Astrocyte (in vitro differentiated cells and primary cell): Measurements from ENCODE around the gene PGA4. TPM values are rescaled to one million over a fixed set of nuclear protein-coding genes. Genes with fewer than 3 reads are reported as not detected.
"Not testable (repeated sequence)": the region's sequence is repeated elsewhere in the genome, so short reads cannot be mapped to it uniquely, and the experiment has no call there.

ENCODE experiments used
- DNase-seq: peaks from one replicate; pipeline ENCODE4 v3.0.0-alpha.2; 2010; ENCODE audit warnings: low read depth
- FAIRE-seq: peaks from 2 replicates; lab custom pipeline; 2011; peaks lifted over from hg19 to GRCh38; lab: Jason Lieb, UNC
- H2AFZ ChIP-seq: 2 replicates; pipeline ENCODE4 v1.6.0; 2012; ENCODE audit warnings: low read depth, low read length, inconsistent platforms
- H3K27ac ChIP-seq: 2 replicates; pipeline ENCODE4 v1.5.1; 2011; ENCODE audit warnings: low read depth, low read length, inconsistent platforms
- H3K27me3 ChIP-seq: 2 replicates; pipeline ENCODE4 v1.6.0; 2011; ENCODE audit warnings: low read length, inconsistent platforms; ENCODE audit not compliant: insufficient read depth
- H3K36me3 ChIP-seq: 2 replicates; pipeline ENCODE4 v1.5.1; 2011; ENCODE audit warnings: low read length, inconsistent platforms; ENCODE audit not compliant: insufficient read depth
- H3K4me1 ChIP-seq: 2 replicates; pipeline ENCODE4 v1.5.1; 2011; ENCODE audit warnings: low read length, inconsistent platforms; ENCODE audit not compliant: insufficient read depth
- H3K4me2 ChIP-seq: 2 replicates; pipeline ENCODE4 v1.6.0; 2012; ENCODE audit warnings: low read length, inconsistent platforms
- H3K4me3 ChIP-seq: 2 replicates; pipeline ENCODE4 v1.5.1; 2011; ENCODE audit warnings: low read depth, mild to moderate bottlenecking, low read length, inconsistent platforms; ENCODE audit not compliant: insufficient read depth
- H3K79me2 ChIP-seq: 2 replicates; pipeline ENCODE4 v1.6.0; 2012; ENCODE audit warnings: mild to moderate bottlenecking, low read length, inconsistent platforms; ENCODE audit not compliant: insufficient read depth
- H3K9ac ChIP-seq: 2 replicates; pipeline ENCODE4 v1.6.0; 2012; ENCODE audit warnings: mild to moderate bottlenecking, low read length, inconsistent platforms
- H3K9me3 ChIP-seq: 2 replicates; pipeline ENCODE4 v1.5.1; 2012; ENCODE audit warnings: low read depth, mild to moderate bottlenecking, low read length, inconsistent platforms; ENCODE audit not compliant: insufficient read depth
- H4K20me1 ChIP-seq: 2 replicates; pipeline ENCODE4 v1.6.0; 2012; ENCODE audit warnings: low read length, inconsistent platforms; ENCODE audit not compliant: insufficient read depth
- H3K27ac Mint-ChIP-seq: one replicate; pipeline ENCODE4 v1.8.0; 2021; ENCODE audit warnings: mild to moderate bottlenecking, mixed read lengths; ENCODE audit not compliant: unreplicated experiment
- H3K27me3 Mint-ChIP-seq: one replicate; pipeline ENCODE4 v1.8.0; 2021; ENCODE audit warnings: low read depth, mixed read lengths; ENCODE audit not compliant: unreplicated experiment
- H3K36me3 Mint-ChIP-seq: one replicate; pipeline ENCODE4 v1.8.0; 2021; ENCODE audit warnings: low read depth, mixed read lengths; ENCODE audit not compliant: unreplicated experiment
- H3K4me1 Mint-ChIP-seq: one replicate; pipeline ENCODE4 v1.8.0; 2021; ENCODE audit warnings: low read depth, mixed read lengths; ENCODE audit not compliant: unreplicated experiment
- H3K4me3 Mint-ChIP-seq: one replicate; pipeline ENCODE4 v1.8.0; 2021; ENCODE audit warnings: mild to moderate bottlenecking, moderate library complexity, mixed read lengths; ENCODE audit not compliant: unreplicated experiment
- H3K9me3 Mint-ChIP-seq: one replicate; pipeline ENCODE4 v1.8.0; 2021; ENCODE audit warnings: mild to moderate bottlenecking, mixed read lengths; ENCODE audit not compliant: unreplicated experiment
- CTCF ChIP-seq: IDR thresholded peaks from 2 replicates; pipeline ENCODE4 v1.5.1; 2011; ENCODE audit warnings: low read depth, mild to moderate bottlenecking, inconsistent platforms, low read length, moderate library complexity; ENCODE audit not compliant: insufficient read depth
- EZH2 ChIP-seq: IDR thresholded peaks from 2 replicates; pipeline ENCODE4 v1.6.1; 2012; ENCODE audit warnings: mild to moderate bottlenecking, low read length, inconsistent platforms; ENCODE audit not compliant: insufficient read depth
- total RNA-seq: library from RNA; stranded (reverse); gene quantifications from 2 replicates; pipeline ENCODE4 v1.2.1, GENCODE V29; 2021

Gene PGA4
- total RNA-seq, 1 donor from 2014 or later: 0.86 TPM

- Mint-ChIP-seq H3K4me3 (no peak overlapping the region), H3K36me3 (peaks cover 1% of the 10 kb centered on the region), H3K4me1 (no peaks in the 10 kb centered on the region), H3K9me3 (peaks cover 11% of the 10 kb centered on the region), H3K27ac (no peak overlapping the region), H3K27me3 (peaks cover 45% of the 10 kb centered on the region)
- Histone ChIP-seq H3K79me2 (no peaks in the 10 kb centered on the region), H3K4me3 (no peak overlapping the region), H3K27ac (no peak overlapping the region), H3K9ac (no peak overlapping the region), H3K36me3 (no peaks in the 10 kb centered on the region), H3K4me1 (no peaks in the 10 kb centered on the region), H4K20me1 (no peaks in the 10 kb centered on the region), H3K27me3 (peaks cover 29% of the 10 kb centered on the region), H3K4me2 (no peak overlapping the region), H3K9me3 (no peaks in the 10 kb centered on the region), H2AFZ (no peak overlapping the region)
- FAIRE-seq: no peak
- no peak for TF ChIP-seq EZH2
- no peak for TF ChIP-seq CTCF
- no peak for DNase-seq
These were observed 45.7 kb upstream of the PGA4 start for GRCh38 chr11:61176446-61176845.

GRCh38 chr11:61180205-61180604 is 41.9 kb upstream of the PGA4 start:
- peaks cover 15% of the 10 kb centered on the region for H3K27me3 Mint-ChIP-seq
- not testable (repeated sequence) for H3K79me2 ChIP-seq, H3K27ac Mint-ChIP-seq, FAIRE-seq, H3K4me3 ChIP-seq, H3K4me1 Mint-ChIP-seq, H3K4me1 ChIP-seq, DNase-seq, H3K36me3 Mint-ChIP-seq, H3K9ac ChIP-seq, H3K4me2 ChIP-seq, H3K4me3 Mint-ChIP-seq, H4K20me1 ChIP-seq, H3K9me3 Mint-ChIP-seq, H3K9me3 ChIP-seq, H3K36me3 ChIP-seq, H2AFZ ChIP-seq, H3K27ac ChIP-seq
- H3K27me3 ChIP-seq: peaks cover 20% of the 10 kb centered on the region

- no peaks in the 10 kb centered on the region for H3K36me3 ChIP-seq
- H3K4me3 ChIP-seq: no peak overlapping the region
- no peak overlapping the region for H3K27ac ChIP-seq
- no peaks in the 10 kb centered on the region for H4K20me1 ChIP-seq
- no peaks in the 10 kb centered on the region for H3K36me3 Mint-ChIP-seq
- DNase-seq (no peak), FAIRE-seq (no peak)
- no peaks in the 10 kb centered on the region for H3K9me3 Mint-ChIP-seq
- peaks cover 11% of the 10 kb centered on the region for H3K27me3 ChIP-seq
- no peak overlapping the region for H3K27ac Mint-ChIP-seq
- no peak for TF ChIP-seq EZH2
- TF ChIP-seq CTCF: no peak
- no peak overlapping the region for H3K9ac ChIP-seq
- H3K4me1 Mint-ChIP-seq: no peaks in the 10 kb centered on the region
- no peaks in the 10 kb centered on the region for H3K4me1 ChIP-seq
- no peak overlapping the region for H3K4me2 ChIP-seq
- H2AFZ ChIP-seq: no peak overlapping the region
- no peak overlapping the region for H3K4me3 Mint-ChIP-seq
- no peaks in the 10 kb centered on the region for H3K9me3 ChIP-seq
- no peaks in the 10 kb centered on the region for H3K79me2 ChIP-seq
- peaks cover 7% of the 10 kb centered on the region for H3K27me3 Mint-ChIP-seq
These were observed 40.7 kb upstream of the PGA4 start for GRCh38 chr11:61181489-61181888.
